ENCODE results near the gene FUBP3.

FUBP3 gene

DNA sequence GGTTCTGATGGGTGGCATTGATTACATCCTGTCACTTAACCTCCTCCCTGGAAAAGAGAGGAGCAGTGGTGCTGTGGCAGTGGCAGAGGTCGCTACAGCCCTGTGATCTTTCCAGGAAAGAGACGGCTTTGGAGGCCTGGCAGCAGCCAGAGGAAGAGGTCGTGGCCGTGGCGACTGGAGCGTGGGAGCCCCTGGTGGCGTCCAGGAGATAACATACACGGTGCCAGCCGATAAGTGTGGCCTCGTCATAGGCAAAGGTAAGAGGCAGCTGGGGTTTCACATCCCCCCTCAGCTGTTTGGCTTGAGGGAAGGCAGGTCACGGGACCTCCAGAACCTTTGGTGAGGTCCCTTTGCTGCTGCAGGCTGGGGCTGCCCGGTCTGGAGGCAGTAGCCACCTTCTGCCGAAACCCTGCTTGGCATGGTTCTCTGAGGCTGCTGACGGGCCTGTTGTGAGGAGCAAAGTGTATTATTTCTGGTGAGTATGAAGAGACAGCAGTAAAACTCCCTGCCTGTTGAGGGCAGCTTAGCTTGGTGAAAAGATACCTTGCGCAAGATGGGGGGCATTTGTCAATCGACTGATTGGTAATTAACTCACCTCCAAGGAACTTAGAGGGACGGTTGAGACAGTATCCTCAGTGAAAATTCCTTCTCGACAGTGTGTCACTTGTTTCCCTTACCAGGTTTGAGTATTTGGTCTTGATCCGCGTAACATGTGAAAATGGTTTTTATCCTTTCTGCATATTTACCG, 47.0 kb downstream of the FUBP3 start:
- peaks cover 16% of the 10 kb centered on the region for H3K4me1 ChIP-seq (ENCODE audit: low read length)
- H3K27ac ChIP-seq (ENCODE audit: low read length): peak overlapping the region; percentile 63
- peaks cover 54% of the 10 kb centered on the region for H3K36me3 ChIP-seq (replicated peaks; ENCODE audit: low read depth, low read length)

DNA sequence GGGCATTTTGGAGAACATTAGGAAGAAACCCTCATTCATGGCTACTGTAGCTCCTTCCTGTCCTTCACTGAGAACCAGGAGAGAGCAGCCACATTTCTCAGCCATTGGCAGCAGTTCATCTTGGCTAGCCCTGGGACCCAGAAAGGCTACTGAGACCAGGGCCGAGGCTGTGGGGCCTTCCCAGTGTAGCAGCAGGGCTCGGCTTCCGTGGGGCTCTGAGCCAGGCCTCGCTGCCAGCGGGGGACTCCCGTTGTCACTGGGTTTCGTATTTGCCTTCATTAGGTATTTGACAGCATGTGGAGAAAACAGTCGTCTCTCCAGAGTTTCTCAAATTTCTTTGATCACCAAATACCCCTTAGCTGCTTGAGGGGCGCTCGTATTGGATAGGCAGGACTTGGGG, 47.7 kb downstream of the FUBP3 start:
- no peaks in the 10 kb centered on the region for H4K20me1 ChIP-seq (ENCODE audit: insufficient read depth, low read length)
- H3K9me3 ChIP-seq (ENCODE audit: insufficient read depth, low read length): no peaks in the 10 kb centered on the region
- H3K36me3 ChIP-seq (replicated peaks; ENCODE audit: low read depth, low read length): peaks cover 58% of the 10 kb centered on the region
- no peak overlapping the region for H2AFZ ChIP-seq (ENCODE audit: low read depth, low read length)
- no peak overlapping the region for H3K4me2 ChIP-seq (ENCODE audit: low read length)
- H3K9ac ChIP-seq (ENCODE audit: low read length): no peak overlapping the region
- H3K4me3 ChIP-seq (ENCODE audit: low read length): no peak overlapping the region
- H3K27ac ChIP-seq (ENCODE audit: low read length): peak overlapping the region; percentile 63; the same call in 1 of the 2 replicates
- no peaks in the 10 kb centered on the region for H3K79me2 ChIP-seq (ENCODE audit: low read length)
- no peaks in the 10 kb centered on the region for H3K27me3 ChIP-seq (ENCODE audit: low read depth, low read length)
- TF ChIP-seq, protein P1, sequence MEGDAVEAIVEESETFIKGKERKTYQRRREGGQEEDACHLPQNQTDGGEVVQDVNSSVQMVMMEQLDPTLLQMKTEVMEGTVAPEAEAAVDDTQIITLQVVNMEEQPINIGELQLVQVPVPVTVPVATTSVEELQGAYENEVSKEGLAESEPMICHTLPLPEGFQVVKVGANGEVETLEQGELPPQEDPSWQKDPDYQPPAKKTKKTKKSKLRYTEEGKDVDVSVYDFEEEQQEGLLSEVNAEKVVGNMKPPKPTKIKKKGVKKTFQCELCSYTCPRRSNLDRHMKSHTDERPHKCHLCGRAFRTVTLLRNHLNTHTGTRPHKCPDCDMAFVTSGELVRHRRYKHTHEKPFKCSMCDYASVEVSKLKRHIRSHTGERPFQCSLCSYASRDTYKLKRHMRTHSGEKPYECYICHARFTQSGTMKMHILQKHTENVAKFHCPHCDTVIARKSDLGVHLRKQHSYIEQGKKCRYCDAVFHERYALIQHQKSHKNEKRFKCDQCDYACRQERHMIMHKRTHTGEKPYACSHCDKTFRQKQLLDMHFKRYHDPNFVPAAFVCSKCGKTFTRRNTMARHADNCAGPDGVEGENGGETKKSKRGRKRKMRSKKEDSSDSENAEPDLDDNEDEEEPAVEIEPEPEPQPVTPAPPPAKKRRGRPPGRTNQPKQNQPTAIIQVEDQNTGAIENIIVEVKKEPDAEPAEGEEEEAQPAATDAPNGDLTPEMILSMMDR (IDR thresholded peaks at IDR 0.05; ENCODE audit: low read depth, low read length): no peak
- TF ChIP-seq EZH2phosphoT487 (IDR thresholded peaks at IDR 0.05; ENCODE audit: low read depth): no peak
- peaks cover 16% of the 10 kb centered on the region for H3K4me1 ChIP-seq (ENCODE audit: low read length)

More for the DNA sequence above, 47.0 kb downstream of the FUBP3 start:
- Histone ChIP-seq H4K20me1 (ENCODE audit: insufficient read depth, low read length) (no peaks in the 10 kb centered on the region), H3K9me3 (ENCODE audit: insufficient read depth, low read length) (no peaks in the 10 kb centered on the region), H3K27me3 (ENCODE audit: low read depth, low read length) (no peaks in the 10 kb centered on the region), H3K79me2 (ENCODE audit: low read length) (no peaks in the 10 kb centered on the region), H3K4me2 (ENCODE audit: low read length) (peak overlapping the region; percentile 50), H3K4me3 (ENCODE audit: low read length) (no peak overlapping the region), H3K9ac (ENCODE audit: low read length) (peak overlapping the region; percentile 40; the same call in 1 of the 2 replicates), H2AFZ (ENCODE audit: low read depth, low read length) (no peak overlapping the region)
- TF ChIP-seq EZH2phosphoT487 (IDR thresholded peaks at IDR 0.05; ENCODE audit: low read depth): no peak
- TF ChIP-seq, protein P1 (IDR thresholded peaks at IDR 0.05; ENCODE audit: low read depth, low read length): peak; percentile 32

DNA sequence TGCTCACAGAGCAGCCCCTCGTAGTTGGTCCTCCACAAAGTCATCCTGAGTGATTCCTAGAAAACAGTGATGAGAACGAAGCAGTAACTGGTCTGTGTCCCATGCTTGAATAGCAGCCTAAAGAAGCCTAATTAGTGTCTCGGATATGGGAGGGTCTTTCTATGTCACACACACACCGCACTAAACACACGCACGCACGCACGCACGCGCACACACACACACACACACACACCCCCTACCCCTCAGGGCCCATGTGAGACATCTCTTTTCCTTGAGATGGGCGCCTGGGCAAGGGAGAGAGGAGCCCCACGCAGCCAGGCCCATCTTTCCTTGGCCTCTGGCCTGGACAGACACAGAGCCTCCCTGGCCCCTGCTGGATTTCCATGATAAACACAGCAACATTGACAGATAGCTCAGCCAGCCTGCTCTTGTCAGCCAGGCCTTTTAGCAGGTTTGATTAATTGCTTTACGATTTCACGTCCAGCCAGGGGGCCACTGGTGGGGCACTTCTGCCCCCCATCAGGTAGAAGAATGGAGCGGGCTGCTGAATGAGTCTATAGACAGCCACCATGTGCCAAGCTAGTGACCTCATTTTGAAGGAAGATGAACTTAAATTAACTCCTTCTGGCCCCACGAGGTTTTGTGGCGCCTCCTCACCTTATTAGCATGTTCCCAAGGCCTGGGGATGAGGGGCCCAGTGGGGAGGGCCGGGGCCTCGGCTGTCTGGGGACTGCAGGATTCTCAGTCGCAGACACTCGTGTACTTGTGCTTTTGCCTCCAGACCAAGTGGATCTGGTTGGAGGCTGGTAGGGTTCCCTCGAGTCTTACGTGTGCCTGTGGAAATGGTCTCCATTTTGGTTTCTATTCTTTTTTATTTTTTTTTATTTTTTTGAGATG, 48.8 kb downstream of the FUBP3 start:
- Histone ChIP-seq H4K20me1 (ENCODE audit: insufficient read depth, low read length) (no peaks in the 10 kb centered on the region), H3K9ac (ENCODE audit: low read length) (no peak overlapping the region), H3K36me3 (replicated peaks; ENCODE audit: low read depth, low read length) (peaks cover 55% of the 10 kb centered on the region), H3K9me3 (ENCODE audit: insufficient read depth, low read length) (no peaks in the 10 kb centered on the region), H3K4me3 (ENCODE audit: low read length) (no peak overlapping the region), H3K4me2 (ENCODE audit: low read length) (no peak overlapping the region), H3K79me2 (ENCODE audit: low read length) (no peaks in the 10 kb centered on the region), H3K4me1 (ENCODE audit: low read length) (peaks cover 16% of the 10 kb centered on the region), H3K27ac (ENCODE audit: low read length) (no peak overlapping the region), H3K27me3 (ENCODE audit: low read depth, low read length) (no peaks in the 10 kb centered on the region), H2AFZ (ENCODE audit: low read depth, low read length) (no peak overlapping the region)
- TF ChIP-seq, protein P1 (IDR thresholded peaks at IDR 0.05; ENCODE audit: low read depth, low read length): no peak
- TF ChIP-seq EZH2phosphoT487 (IDR thresholded peaks at IDR 0.05; ENCODE audit: low read depth): no peak
